GM18526 (cell line): ENCODE measurements around the gene VEPH1.

Experiments
- POLR2A ChIP-seq: IDR thresholded peaks from 3 replicates; pipeline ENCODE4 v1.6.1; 2011; ENCODE audit not compliant: insufficient read length; ENCODE audit errors: extremely low read depth

VEPH1 gene

DNA sequence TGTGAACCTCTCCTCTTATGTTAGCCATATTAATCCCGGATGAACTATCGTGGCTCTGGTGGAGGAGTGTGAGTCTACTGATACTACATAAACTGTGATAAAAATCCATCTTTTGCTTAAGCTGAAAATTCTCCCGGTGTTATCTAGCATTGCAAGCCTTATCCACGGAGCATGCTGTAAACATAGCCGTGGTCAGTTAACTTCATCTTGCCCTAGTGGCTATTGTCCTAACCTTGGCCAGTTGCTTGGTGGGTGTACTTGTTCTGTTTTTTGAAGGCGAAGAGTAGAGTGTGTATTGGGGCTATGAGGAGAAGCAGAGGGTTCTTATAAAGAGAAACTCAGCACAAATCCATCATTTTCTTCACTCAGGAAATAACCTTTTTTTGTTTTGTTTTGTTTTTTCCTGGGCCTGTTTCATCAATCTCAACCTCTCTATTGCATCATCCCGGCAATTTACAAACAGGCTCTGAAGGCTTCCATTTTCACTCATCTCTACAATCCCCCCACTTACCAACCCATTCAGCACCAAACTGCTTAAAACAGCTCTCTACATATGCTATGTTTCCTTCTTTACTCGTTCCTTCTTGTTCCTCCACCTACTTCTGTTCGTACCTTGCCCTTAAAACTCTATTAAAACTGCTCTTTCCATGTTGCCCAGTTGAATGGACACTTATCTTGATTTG is 202.1 kb downstream of the VEPH1 start:
- no peak for TF ChIP-seq POLR2A

DNA sequence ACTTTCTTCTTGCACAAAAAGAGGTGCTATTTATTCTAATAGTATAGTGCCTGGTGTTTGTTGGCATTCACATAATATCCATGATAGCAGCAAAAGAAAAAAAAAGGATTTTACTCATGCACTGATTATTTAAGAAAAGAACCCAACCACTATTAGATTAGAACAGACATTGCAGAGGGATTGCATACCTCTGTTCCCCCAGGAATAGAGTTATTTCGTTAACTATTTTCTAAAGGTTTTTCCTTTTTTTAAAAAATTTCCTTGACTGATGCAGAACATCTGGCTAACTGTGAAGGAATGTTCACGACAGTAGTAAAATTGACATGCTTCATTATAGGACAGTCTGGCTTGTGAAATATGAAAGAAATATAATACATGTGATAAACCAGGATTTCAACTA is 203.1 kb downstream of the VEPH1 start:
- no peak for TF ChIP-seq POLR2A

DNA sequence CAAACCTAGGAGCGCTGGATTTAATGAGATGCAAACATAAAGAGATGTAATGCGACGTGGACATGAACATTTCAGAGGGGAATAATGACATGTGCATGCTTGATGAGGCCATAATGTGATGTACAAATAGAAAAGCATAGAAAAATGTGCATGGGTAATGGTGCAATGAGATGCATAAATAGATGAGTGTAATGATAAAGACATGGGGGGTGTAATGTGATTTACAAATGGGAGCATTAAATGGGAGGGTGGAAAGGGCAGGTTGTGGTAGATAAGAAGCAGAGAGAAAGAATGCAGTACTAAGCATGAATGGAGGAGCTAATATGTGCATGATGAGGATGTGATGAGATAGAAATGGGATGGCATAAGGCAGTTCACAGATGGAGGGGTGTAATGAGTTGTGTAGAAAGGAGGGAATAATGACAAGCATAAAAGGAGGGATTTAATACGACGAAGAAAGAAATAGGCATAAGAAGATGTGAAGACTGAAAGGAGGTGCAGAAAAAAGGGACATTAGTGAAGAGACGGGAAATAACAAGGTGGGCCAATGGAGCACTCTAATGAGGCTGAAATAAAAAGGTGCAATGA is 205.8 kb downstream of the VEPH1 start:
- no peak for TF ChIP-seq POLR2A

GRCh38 chr3:157294953-157295352 is 208.3 kb downstream of the VEPH1 start:
- TF ChIP-seq POLR2A = no peak

DNA sequence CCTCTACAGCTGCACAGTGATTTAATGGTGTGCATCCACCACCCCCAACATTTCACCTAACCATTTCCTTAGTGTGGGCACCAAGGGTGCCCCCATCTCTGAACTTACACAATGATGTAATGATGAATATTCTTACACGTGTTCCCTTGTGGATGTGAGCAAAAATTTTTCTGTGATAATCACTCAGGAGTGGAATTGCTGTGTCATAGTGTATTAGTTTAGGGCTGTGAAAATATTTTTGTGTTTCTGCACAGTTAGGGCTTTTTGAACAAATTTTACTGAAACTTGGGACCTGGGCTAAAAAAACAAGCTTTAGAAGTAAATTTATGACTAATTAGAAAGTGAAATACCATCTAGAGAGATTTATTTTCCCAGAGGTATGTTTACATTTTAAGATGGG is 208.7 kb downstream of the VEPH1 start:
- no peak for TF ChIP-seq POLR2A

- no peak for TF ChIP-seq POLR2A
Measured at GRCh38 chr3:157290766-157291165, 212.4 kb downstream of the VEPH1 start.

DNA sequence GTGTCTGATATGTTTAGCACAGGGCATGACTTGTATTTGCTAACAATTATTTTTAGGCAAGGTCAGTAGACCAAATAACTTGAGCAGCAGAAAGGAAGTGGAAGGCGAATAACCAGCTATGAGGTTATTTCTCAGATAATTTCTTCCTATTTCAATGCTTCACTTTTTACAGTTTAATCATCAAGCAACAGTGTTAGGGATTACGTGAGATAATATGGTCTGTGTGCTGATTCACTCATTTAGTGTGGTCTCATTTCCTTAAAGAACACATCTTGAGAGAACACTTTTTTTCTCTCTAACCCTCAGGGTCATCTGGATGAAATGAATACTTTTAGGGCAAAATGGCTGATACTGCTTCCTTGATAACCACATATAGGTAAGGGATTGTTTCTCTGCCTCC is 217.2 kb downstream of the VEPH1 start:
- no peak for TF ChIP-seq POLR2A

GRCh38 chr3:157285141-157285540 is 218.1 kb downstream of the VEPH1 start:
- no peak for TF ChIP-seq POLR2A

GRCh38 chr3:157284688-157285087 is 218.5 kb downstream of the VEPH1 start:
- no peak for TF ChIP-seq POLR2A

- TF ChIP-seq POLR2A = no peak
Measured at GRCh38 chr3:157282261-157283191, 220.7 kb downstream of the VEPH1 start.

GRCh38 chr3:157280786-157281185 is 222.4 kb downstream of the VEPH1 start:
- TF ChIP-seq POLR2A = no peak

DNA sequence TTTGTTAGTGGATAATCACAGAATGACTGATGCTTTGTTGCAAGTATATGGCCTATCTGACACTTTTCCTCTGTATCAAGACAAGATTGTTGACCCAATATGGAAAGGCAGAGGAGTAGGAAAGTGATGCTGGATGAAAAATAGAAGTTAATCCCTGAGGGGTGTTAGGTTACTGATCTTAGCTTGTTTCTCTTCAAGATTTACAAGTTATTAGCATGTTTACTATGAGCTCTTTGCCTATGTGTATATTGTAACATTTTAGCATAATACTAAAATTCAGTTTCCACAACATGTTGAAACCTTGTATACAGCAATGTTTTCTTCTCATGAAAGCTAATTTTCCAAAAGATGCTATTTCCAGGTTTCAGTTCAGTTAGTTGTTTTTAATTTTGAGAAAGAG is 222.9 kb downstream of the VEPH1 start:
- no peak for TF ChIP-seq POLR2A

DNA sequence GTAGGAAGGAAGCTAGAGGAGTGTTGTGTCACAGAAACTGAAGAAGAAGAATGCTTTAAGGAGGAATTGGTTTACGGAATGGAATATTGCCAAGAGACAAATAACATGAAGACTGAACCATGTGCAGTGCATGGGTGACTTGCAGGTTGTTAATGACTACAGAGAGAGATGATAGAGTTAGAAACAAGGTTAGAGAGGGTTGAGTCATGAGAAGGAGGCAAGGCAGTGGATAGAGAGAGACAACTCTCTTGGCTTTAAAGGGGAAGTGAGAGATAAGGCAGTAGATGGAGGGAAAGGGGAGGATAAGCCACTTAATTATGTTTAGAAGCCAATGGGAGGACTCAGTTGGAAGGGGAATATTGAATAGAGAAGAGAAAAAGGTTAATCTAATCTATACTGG is 224.0 kb downstream of the VEPH1 start:
- no peak for TF ChIP-seq POLR2A

- no peak for TF ChIP-seq POLR2A
Measured at GRCh38 chr3:157276801-157277200, 226.4 kb downstream of the VEPH1 start.

GRCh38 chr3:157275832-157276231 is 227.4 kb downstream of the VEPH1 start:
- TF ChIP-seq POLR2A = no peak

DNA sequence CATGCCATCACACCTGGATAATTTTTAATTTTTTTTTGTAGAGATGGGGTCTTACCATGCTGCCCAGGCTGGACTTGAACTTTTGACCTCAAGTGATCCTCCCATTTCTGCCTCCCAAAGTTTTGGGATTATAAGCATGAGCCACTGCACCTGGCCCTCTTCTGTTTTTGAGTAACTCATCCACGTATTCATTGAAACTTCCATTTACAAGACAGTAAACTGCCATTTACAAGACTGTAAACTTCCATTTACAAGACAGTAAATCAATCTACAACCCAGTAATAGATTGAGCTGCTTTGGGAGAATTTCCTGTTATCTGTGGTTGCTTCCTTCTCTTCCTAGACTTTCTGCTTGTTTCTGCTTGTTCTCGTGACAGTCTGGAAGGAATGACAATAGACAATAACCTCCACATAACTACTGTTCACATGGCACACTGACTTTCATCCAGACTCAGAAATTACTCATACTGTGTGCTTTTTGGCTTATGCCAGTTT is 228.5 kb downstream of the VEPH1 start:
- no peak for TF ChIP-seq POLR2A
